ENCODE data around the gene LRRC74B. TPM values are rescaled to one million over a fixed set of nuclear protein-coding genes. Genes with fewer than 3 reads are reported as not detected.
A peak's percentile ranks its signal among the peaks of the same experiment; 100 is the strongest.

The LRRC74B gene
- total and polyA plus RNA-seq, 4 experiments from 2014 or later: not detected

GRCh38 chr22:21030032-21030431 is 15.7 kb upstream of the LRRC74B start:
- Histone ChIP-seq H3K4me1 (ENCODE audit: insufficient read depth, low read length) (peaks cover 11% of the 10 kb centered on the region), H3K9me3 (ENCODE audit: control insufficient read depth in 1 of 2, low read length in 2 of 2) (no peaks in the 10 kb centered on the region), H3K36me3 (ENCODE audit: insufficient read depth, low read length) (no peaks in the 10 kb centered on the region), H3K27me3 (ENCODE audit: insufficient read depth, low read length) (peaks cover 6% of the 10 kb centered on the region), H3K27ac (ENCODE audit: low read depth, low read length) (no peak overlapping the region), H3K4me3 (ENCODE audit: low read length in 2 of 2) (no peak overlapping the region)
- intact Hi-C loops (cut with micrococcal nuclease): no loop called here
- Mint-ChIP-seq H3K4me1 (peaks cover 5 to 20% (median 11%) of the 10 kb centered on the region in 4 donors), H3K27ac (peak overlapping the region in 1 of 7 donors; percentile 74), H3K36me3 (no peaks in the 10 kb centered on the region), H3K27me3 (peaks cover 17 to 23% of the 10 kb centered on the region in 2 donors), H3K4me3 (peak overlapping the region in 1 of 8 donors; percentile 24), H3K9me3 (no peaks in the 10 kb centered on the region)
- ChIA-PET CTCF (ENCODE audit: partially characterized antibody) (no interaction called here), POLR2A (ENCODE audit: partially characterized antibody) (no interaction called here)
- DNase-seq: no peak

DNA sequence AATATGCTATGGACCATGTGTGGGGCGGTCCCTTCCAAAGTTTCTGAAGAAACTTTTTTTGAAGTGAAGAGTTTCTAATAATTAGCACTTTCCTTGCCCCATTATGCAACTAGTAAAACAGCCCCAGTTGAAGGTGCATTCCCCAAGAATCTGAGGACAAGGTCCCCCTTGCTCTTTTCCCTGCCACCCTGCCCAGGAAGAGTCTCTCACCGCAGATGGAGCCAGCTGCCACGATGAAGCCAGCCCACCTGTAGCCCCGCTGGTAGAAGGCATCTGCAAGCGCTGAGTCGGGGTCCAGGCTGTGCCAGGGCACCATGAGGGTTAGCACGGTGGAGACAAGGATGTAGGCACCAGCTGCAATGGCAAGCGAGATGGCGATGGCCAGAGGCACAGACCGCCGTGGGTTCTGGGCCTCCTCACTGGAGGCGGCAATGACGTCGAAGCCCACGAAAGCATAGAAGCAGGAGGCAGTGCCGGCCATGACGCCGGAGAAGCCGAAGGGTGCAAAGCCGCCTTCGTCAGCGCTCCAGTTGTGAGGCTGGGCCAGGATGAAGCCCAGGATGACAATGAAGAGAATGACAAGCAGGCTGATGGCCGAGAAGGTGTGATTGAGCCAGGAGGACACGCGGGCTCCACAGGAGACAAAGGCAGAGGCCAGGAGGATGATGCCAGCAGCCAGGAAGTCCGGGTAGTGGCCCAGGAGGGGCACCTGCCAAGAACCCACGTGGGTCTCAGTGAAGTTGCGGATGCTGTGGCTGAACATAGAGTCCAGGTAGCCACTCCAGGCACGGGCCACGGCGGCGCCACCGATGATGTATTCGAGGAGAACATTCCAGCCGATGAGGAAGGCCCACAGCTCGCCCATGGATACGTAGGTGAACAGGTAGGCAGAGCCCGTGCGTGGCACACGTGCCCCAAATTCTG is 14.9 kb upstream of the LRRC74B start:
- Histone ChIP-seq H3K27ac (ENCODE audit: low read depth, low read length) (no peak overlapping the region), H3K9me3 (ENCODE audit: control insufficient read depth in 1 of 2, low read length in 2 of 2) (no peaks in the 10 kb centered on the region), H3K4me3 (ENCODE audit: low read length in 2 of 2) (no peak overlapping the region), H3K27me3 (ENCODE audit: insufficient read depth, low read length) (peaks cover 9% of the 10 kb centered on the region), H3K4me1 (ENCODE audit: insufficient read depth, low read length) (peaks cover 2% of the 10 kb centered on the region), H3K36me3 (ENCODE audit: insufficient read depth, low read length) (no peaks in the 10 kb centered on the region)
- CTCF ChIA-PET (ENCODE audit: partially characterized antibody): no interaction called here
- Mint-ChIP-seq H3K27me3 (peaks cover 17 to 25% of the 10 kb centered on the region in 2 donors), H3K9me3 (no peaks in the 10 kb centered on the region), H3K27ac (no peak overlapping the region), H3K4me1 (peaks cover 0 to 11% (median 3%) of the 10 kb centered on the region in 4 donors), H3K4me3 (peak overlapping the region in 2 of 8 donors; percentile 36 to 52), H3K36me3 (no peaks in the 10 kb centered on the region)
- intact Hi-C loops (cut with micrococcal nuclease): no loop called here
- DNase-seq: no peak
- POLR2A ChIA-PET (ENCODE audit: partially characterized antibody): no interaction called here

GRCh38 chr22:21031545-21032036 is 14.2 kb upstream of the LRRC74B start:
- POLR2A ChIA-PET (ENCODE audit: partially characterized antibody): no interaction called here

GRCh38 chr22:21032037-21032867 is 13.5 kb upstream of the LRRC74B start, which contains the start of gene SLC7A4:
Gene SLC7A4, minus strand, starts transcription at chr22:21032561. Its CDS starts 749 bp downstream, at chr22:21031812.
- H3K27me3 ChIP-seq (ENCODE audit: insufficient read depth, low read length): peaks cover 9% of the 10 kb centered on the region
- DNase-seq: no peak
- H3K36me3 ChIP-seq (ENCODE audit: insufficient read depth, low read length): no peaks in the 10 kb centered on the region
- H3K4me3 Mint-ChIP-seq: peak within 1 kb of the TSS in 5 of 8 donors; percentile 6 to 43 (median 35)
- H3K9me3 Mint-ChIP-seq: no peaks in the 10 kb centered on the region
- H3K9me3 ChIP-seq (ENCODE audit: control insufficient read depth in 1 of 2, low read length in 2 of 2): no peaks in the 10 kb centered on the region
- ChIA-PET CTCF (ENCODE audit: partially characterized antibody) (no interaction called here), POLR2A (ENCODE audit: partially characterized antibody) (no interaction called here)
- H3K4me1 ChIP-seq (ENCODE audit: insufficient read depth, low read length): no peaks in the 10 kb centered on the region
- H3K4me3 ChIP-seq (ENCODE audit: low read length in 2 of 2): no peak within 1 kb of the TSS
- H3K27ac Mint-ChIP-seq: no peak within 1 kb of the TSS
- intact Hi-C loops (cut with micrococcal nuclease): no loop called here
- no peak within 1 kb of the TSS for H3K27ac ChIP-seq (ENCODE audit: low read depth, low read length)
- no peaks in the 10 kb centered on the region for H3K36me3 Mint-ChIP-seq
- H3K27me3 Mint-ChIP-seq: peaks cover 18 to 25% of the 10 kb centered on the region in 2 donors
- peaks cover 0 to 11% (median 3%) of the 10 kb centered on the region in 4 donors for H3K4me1 Mint-ChIP-seq

More at GRCh38 chr22:21031545-21032036, 14.2 kb upstream of the LRRC74B start:
- Mint-ChIP-seq H3K36me3 (no peaks in the 10 kb centered on the region), H3K9me3 (no peaks in the 10 kb centered on the region), H3K27ac (no peak overlapping the region), H3K4me3 (peak overlapping the region in 3 of 8 donors; percentile 6 to 43 (median 35)), H3K27me3 (peaks cover 17 to 25% of the 10 kb centered on the region in 2 donors), H3K4me1 (peaks cover 0 to 11% (median 3%) of the 10 kb centered on the region in 4 donors)
- CTCF ChIA-PET (ENCODE audit: partially characterized antibody): no interaction called here
- Histone ChIP-seq H3K36me3 (ENCODE audit: insufficient read depth, low read length) (no peaks in the 10 kb centered on the region), H3K27ac (ENCODE audit: low read depth, low read length) (no peak overlapping the region), H3K4me3 (ENCODE audit: low read length in 2 of 2) (no peak overlapping the region), H3K9me3 (ENCODE audit: control insufficient read depth in 1 of 2, low read length in 2 of 2) (no peaks in the 10 kb centered on the region), H3K4me1 (ENCODE audit: insufficient read depth, low read length) (no peaks in the 10 kb centered on the region), H3K27me3 (ENCODE audit: insufficient read depth, low read length) (peaks cover 9% of the 10 kb centered on the region)
- no peak for DNase-seq
- intact Hi-C loops (cut with micrococcal nuclease): no loop called here

DNA sequence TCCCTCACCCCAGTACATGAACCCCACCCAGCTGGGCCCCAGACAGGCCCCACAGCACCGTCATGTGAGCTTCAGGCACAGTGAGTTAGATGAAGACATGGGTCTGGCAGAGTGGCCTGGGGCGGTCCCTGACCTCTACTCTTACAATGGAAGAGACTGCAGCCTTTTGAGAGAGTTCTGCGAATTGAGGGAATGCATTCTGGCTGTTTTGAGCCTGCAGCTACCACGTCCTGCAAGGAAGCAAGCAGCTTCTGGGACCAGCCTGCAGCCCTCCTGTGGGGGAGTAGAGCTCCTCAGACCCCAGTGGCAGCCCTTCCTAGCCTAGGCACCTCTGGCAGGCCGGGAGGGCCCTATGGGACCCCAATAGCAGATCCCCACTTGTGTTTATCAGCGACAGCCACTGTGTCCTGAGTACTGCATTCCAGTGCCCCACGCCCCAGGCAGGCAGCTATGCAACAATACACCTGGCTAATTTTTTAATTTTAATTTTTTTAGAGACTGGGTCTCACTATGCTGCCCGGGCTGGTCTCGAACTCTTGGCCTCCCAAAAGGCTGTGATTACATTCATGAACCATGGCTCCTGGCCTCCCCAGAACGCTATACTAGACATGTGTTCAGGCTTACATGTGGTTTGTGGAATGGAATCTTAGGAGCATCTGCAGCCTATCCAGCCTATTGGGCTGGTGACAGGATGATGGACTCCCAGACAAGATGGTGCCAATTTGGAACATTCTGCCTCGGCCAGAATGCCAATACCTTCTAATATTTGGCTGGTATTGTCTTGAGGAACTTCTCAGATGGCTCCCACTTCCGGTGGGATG is 12.7 kb upstream of the LRRC74B start:
- Mint-ChIP-seq H3K4me3 (peak overlapping the region in 1 of 8 donors; percentile 26), H3K36me3 (no peaks in the 10 kb centered on the region), H3K9me3 (no peaks in the 10 kb centered on the region), H3K27ac (no peak overlapping the region), H3K27me3 (peaks cover 20 to 25% of the 10 kb centered on the region in 2 donors), H3K4me1 (peaks cover 0 to 11% (median 3%) of the 10 kb centered on the region in 4 donors)
- DNase-seq: no peak
- H3K9me3 ChIP-seq (ENCODE audit: control insufficient read depth in 1 of 2, low read length in 2 of 2): no peaks in the 10 kb centered on the region
- CTCF ChIA-PET (ENCODE audit: partially characterized antibody): no interaction called here
- intact Hi-C loops (cut with micrococcal nuclease): no loop called here
- no peak overlapping the region for H3K4me3 ChIP-seq (ENCODE audit: low read length in 2 of 2)
- H3K27me3 ChIP-seq (ENCODE audit: insufficient read depth, low read length): peaks cover 9% of the 10 kb centered on the region
- POLR2A ChIA-PET (ENCODE audit: partially characterized antibody): no interaction called here
- H3K36me3 ChIP-seq (ENCODE audit: insufficient read depth, low read length): no peaks in the 10 kb centered on the region
- no peaks in the 10 kb centered on the region for H3K4me1 ChIP-seq (ENCODE audit: insufficient read depth, low read length)
- no peak overlapping the region for H3K27ac ChIP-seq (ENCODE audit: low read depth, low read length)

DNA sequence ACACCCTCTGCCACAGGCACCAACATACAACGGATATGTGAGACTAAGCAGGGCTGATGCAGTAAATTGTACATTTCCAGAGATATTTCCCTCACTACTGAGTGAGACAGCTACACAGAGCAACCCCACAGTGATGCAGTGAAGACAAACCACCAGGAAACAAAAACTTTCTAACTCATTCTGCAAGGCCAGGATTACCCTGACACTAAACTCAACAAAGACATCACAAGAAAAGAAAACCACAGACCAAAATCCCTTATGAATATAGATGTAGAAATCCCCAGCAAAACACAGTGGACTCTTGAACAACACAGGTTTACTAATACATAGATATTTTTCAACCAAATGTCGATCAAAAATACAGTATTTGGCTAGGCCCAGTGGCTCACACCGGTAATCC is 11.9 kb upstream of the LRRC74B start:
- DNase-seq: no peak
- Mint-ChIP-seq H3K4me1 (peaks cover 0 to 11% (median 3%) of the 10 kb centered on the region in 4 donors), H3K36me3 (no peaks in the 10 kb centered on the region), H3K27ac (no peak overlapping the region), H3K4me3 (no peak overlapping the region), H3K9me3 (no peaks in the 10 kb centered on the region), H3K27me3 (peaks cover 25 to 29% of the 10 kb centered on the region in 2 donors)
- Histone ChIP-seq H3K4me1 (ENCODE audit: insufficient read depth, low read length) (no peaks in the 10 kb centered on the region), H3K27ac (ENCODE audit: low read depth, low read length) (no peak overlapping the region), H3K9me3 (ENCODE audit: control insufficient read depth in 1 of 2, low read length in 2 of 2) (no peaks in the 10 kb centered on the region), H3K27me3 (ENCODE audit: insufficient read depth, low read length) (peaks cover 9% of the 10 kb centered on the region), H3K36me3 (ENCODE audit: insufficient read depth, low read length) (no peaks in the 10 kb centered on the region), H3K4me3 (ENCODE audit: low read length in 2 of 2) (no peak overlapping the region)
- POLR2A ChIA-PET (ENCODE audit: partially characterized antibody): no interaction called here
- CTCF ChIA-PET (ENCODE audit: partially characterized antibody): no interaction called here
- intact Hi-C loops (cut with micrococcal nuclease): no loop called here

Measured in CD4-positive, alpha-beta memory T cell (primary cell).